IMR-90 (cell line): ENCODE data around the gene PHC2. TPM values are rescaled to one million over a fixed set of nuclear protein-coding genes. Genes with fewer than 3 reads are reported as not detected.

Source experiments
- ATAC-seq: fragments of 200-7000 bp; cut with Tn5 transposase; 2 replicates; pipeline ENCODE4 v1.9.1; 2020; ENCODE audit warnings: low read depth, mild to moderate bottlenecking, moderate library complexity
- BruUV-seq: library from RNA; stranded (reverse); fragments of 400-500 nt; replicated peaks from 2 replicates; lab custom pipeline; 2021; lab: Mats Ljungman, UMichigan
- CTCF ChIA-PET: fragments of 300-600 bp; formaldehyde crosslinking; extraction: SDS; loops from one replicate; lab custom pipeline; 2021; ENCODE audit warnings: antibody characterized with exemption; lab: Yijun Ruan, JAX
- POLR2A ChIA-PET: fragments of 300-600 bp; sonication (Branson Sonifier 250); formaldehyde crosslinking; loops from one replicate; lab custom pipeline; 2022; ENCODE audit warnings: antibody characterized with exemption; ENCODE audit not compliant: unreplicated experiment; lab: Charles Lee
- DNase-seq: peaks from one replicate; pipeline ENCODE4 v3.0.0; 2013
- H2AFZ ChIP-seq: replicated peaks from 2 replicates; pipeline ENCODE3; 2013; ENCODE audit warnings: low read length, mild to moderate bottlenecking; ENCODE audit not compliant: poor library complexity
- H2AK5ac ChIP-seq: 2 replicates; pipeline ENCODE4 v1.6.1; 2013; ENCODE audit warnings: low read depth, low read length, inconsistent platforms
- H2AK9ac ChIP-seq: replicated peaks from 2 replicates; pipeline ENCODE3; 2013; ENCODE audit warnings: mild to moderate bottlenecking, low read depth, low read length, moderate library complexity; ENCODE audit not compliant: poor library complexity
- H2BK120ac ChIP-seq: 2 replicates; pipeline ENCODE4 v1.6.1; 2013; ENCODE audit warnings: low read depth, low read length, inconsistent platforms
- H2BK15ac ChIP-seq: 3 replicates; pipeline ENCODE4 v1.6.1; 2013; ENCODE audit warnings: low read depth, low read length, inconsistent platforms
- H2BK20ac ChIP-seq: 2 replicates; pipeline ENCODE4 v1.6.1; 2013; ENCODE audit warnings: low read depth, mild to moderate bottlenecking, inconsistent platforms, low read length, moderate library complexity
- H2BK5ac ChIP-seq: 2 replicates; pipeline ENCODE4 v1.6.1; 2013; ENCODE audit warnings: mild to moderate bottlenecking, low read depth, low read length, inconsistent platforms; ENCODE audit not compliant: poor library complexity, severe bottlenecking
- H3K14ac ChIP-seq: replicated peaks from 2 replicates; pipeline ENCODE4 v1.6.1; 2013; ENCODE audit warnings: low read depth, low read length, inconsistent platforms
- H3K18ac ChIP-seq: 2 replicates; pipeline ENCODE4 v1.6.1; 2013; ENCODE audit warnings: low read depth, low read length, control low read depth
- H3K23ac ChIP-seq: 2 replicates; pipeline ENCODE4 v1.6.1; 2013; ENCODE audit warnings: low read depth, low read length, inconsistent platforms
- H3K27ac ChIP-seq: 2 replicates; pipeline ENCODE4 v1.5.1; 2013; ENCODE audit warnings: mild to moderate bottlenecking, control low read depth, low read length; ENCODE audit not compliant: insufficient read depth
- H3K27me3 ChIP-seq: 2 replicates; pipeline ENCODE4 v1.6.1; 2013; ENCODE audit warnings: low read length; ENCODE audit not compliant: control insufficient read depth, insufficient read depth
- H3K36me3 ChIP-seq: 2 replicates; pipeline ENCODE4 v1.6.1; 2013; ENCODE audit warnings: low read length, mixed read lengths; ENCODE audit not compliant: control insufficient read depth, insufficient read depth
- H3K4ac ChIP-seq: 2 replicates; pipeline ENCODE4 v1.6.1; 2013; ENCODE audit warnings: low read depth, low read length, inconsistent platforms
- H3K4me1 ChIP-seq: 2 replicates; pipeline ENCODE4 v1.6.1; 2013; ENCODE audit warnings: low read length, mixed read lengths; ENCODE audit not compliant: control insufficient read depth, insufficient read depth
- H3K4me2 ChIP-seq: 2 replicates; pipeline ENCODE4 v1.6.1; 2013; ENCODE audit warnings: low read depth, mild to moderate bottlenecking, control low read depth, low read length, moderate library complexity
- H3K4me3 ChIP-seq: 2 replicates; pipeline ENCODE4 v1.5.1; 2013; ENCODE audit warnings: low read depth, mild to moderate bottlenecking, control low read depth, low read length, moderate library complexity; ENCODE audit not compliant: insufficient read depth
- H3K56ac ChIP-seq: 2 replicates; pipeline ENCODE4 v1.6.1; 2013; ENCODE audit warnings: low read length, inconsistent platforms; ENCODE audit not compliant: insufficient read depth; ENCODE audit errors: extremely low read depth
- H3K79me1 ChIP-seq, 2 experiments: 2 replicates each; pipeline ENCODE4 v1.6.1; 2013; ENCODE audit warnings: low read length in 2 of 2, inconsistent platforms in 1 of 2, low read depth in 1 of 2
- H3K9ac ChIP-seq: 2 replicates; pipeline ENCODE4 v1.6.1; 2013; ENCODE audit warnings: low read depth, low read length, control low read depth
- H3K9me1 ChIP-seq: 2 replicates; pipeline ENCODE4 v1.6.1; 2013; ENCODE audit warnings: low read length, inconsistent platforms; ENCODE audit not compliant: insufficient read depth
- H3K9me3 ChIP-seq: 2 replicates; pipeline ENCODE4 v1.6.1; 2013; ENCODE audit warnings: low read length; ENCODE audit not compliant: control insufficient read depth, insufficient read depth
- H4K20me1 ChIP-seq: 2 replicates; pipeline ENCODE4 v1.6.1; 2013; ENCODE audit warnings: low read length, inconsistent platforms; ENCODE audit not compliant: insufficient read depth
- H4K5ac ChIP-seq: 2 replicates; pipeline ENCODE4 v1.6.1; 2013; ENCODE audit warnings: mild to moderate bottlenecking, low read depth, low read length, control low read depth
- H4K8ac ChIP-seq, 2 experiments: 2 replicates each; pipeline ENCODE4 v1.6.1; 2013; ENCODE audit warnings: low read depth in 2 of 2, low read length in 2 of 2, control low read depth in 1 of 2, inconsistent platforms in 1 of 2
- H4K91ac ChIP-seq: 2 replicates; pipeline ENCODE4 v1.6.1; 2013; ENCODE audit warnings: low read depth, low read length, inconsistent platforms; ENCODE audit not compliant: insufficient read depth
- RFX5 ChIP-seq: IDR thresholded peaks from 2 replicates; pipeline ENCODE4 v1.8.0; 2012; ENCODE audit warnings: low read depth, mild to moderate bottlenecking, low read length, moderate library complexity
- WGBS, 2 experiments: methylation state at CpG; one replicate each; pipeline versions ENCODE4 v1.1.5 to v1.1.7; 2013; ENCODE audit warnings: missing lambda C conversion rate in 2 of 2; ENCODE audit not compliant: insufficient read length in 1 of 2; ENCODE audit errors: extremely low coverage in 2 of 2; 5-methylcytosine and 5-hydroxymethylcytosine counted together
- dilution Hi-C: fragments of 300-500 bp; cut with HindIII; formaldehyde crosslinking; loops from one replicate; pipeline ENCODE4 v1.14.3; 2018; ENCODE audit warnings: low sequenced_read_pairs; ENCODE audit not compliant: unreplicated experiment
- in situ Hi-C: fragments of 300-500 bp; cut with MboI; formaldehyde crosslinking; loops from 3 replicates; pipeline ENCODE4 v1.14.3; 2019; ENCODE audit warnings: low sequenced_read_pairs, inconsistent platforms, mixed read lengths
- intact Hi-C: fragments of 100-400 bp; cut with micrococcal nuclease; formaldehyde crosslinking; loops from 2 replicates; pipeline ENCODE4 v1.10.0; 2022
- polyA plus RNA-seq, 3 experiments: library from polyadenylated mRNA; depleted of rRNA; stranded (reverse); fragments of >200 nt; gene quantifications; 2 replicates each; pipeline ENCODE4 v1.2.3, GENCODE V29; 2012; ENCODE audit warnings: low replicate concordance in 1 of 3
- total RNA-seq: library from RNA; depleted of rRNA; stranded (reverse); fragments of >200 nt; gene quantifications from 2 replicates; pipeline ENCODE4 v1.2.3, GENCODE V29; 2012

PHC2 gene
- total and polyA plus RNA-seq, 2 of the 4 experiments (the other 2 are of a cell fraction) = 46.4 to 98.1 TPM

- POLR2A ChIA-PET = no interaction called here
- no peak overlapping the region for H3K14ac ChIP-seq
- ATAC-seq = no peak
- no peak for TF ChIP-seq RFX5
- H3K56ac ChIP-seq = no peak overlapping the region
- no peak overlapping the region for H2BK5ac ChIP-seq
- no peak overlapping the region for H3K4me2 ChIP-seq
- H3K4me3 ChIP-seq = no peak overlapping the region
- no peak for DNase-seq
- H3K4me1 ChIP-seq = no peaks in the 10 kb centered on the region; the same call in 1 of the 2 replicates
- no peak overlapping the region for H3K18ac ChIP-seq
- H3K27me3 ChIP-seq = no peaks in the 10 kb centered on the region
- H2BK15ac ChIP-seq = no peak overlapping the region
- no peaks in the 10 kb centered on the region for H3K36me3 ChIP-seq
- peaks cover 11% of the 10 kb centered on the region for H3K9me3 ChIP-seq
- no peak overlapping the region for H3K27ac ChIP-seq
- peaks cover 13 to 18% of the 10 kb centered on the region in 2 experiments for H3K79me1 ChIP-seq
- H3K23ac ChIP-seq = no peak overlapping the region
- H4K91ac ChIP-seq = no peak overlapping the region
- intact Hi-C loops = no loop called here
- BruUV-seq = no TSS peak
- H4K8ac ChIP-seq = no peak overlapping the region
- no peaks in the 10 kb centered on the region for H4K20me1 ChIP-seq
- no peak overlapping the region for H2AFZ ChIP-seq
- in situ Hi-C loops = no loop called here
- H2AK9ac ChIP-seq = no peak overlapping the region
- dilution Hi-C loops = no loop called here
- H2BK120ac ChIP-seq = no peak overlapping the region
- no peak overlapping the region for H2AK5ac ChIP-seq
- no peak overlapping the region for H4K5ac ChIP-seq
- H2BK20ac ChIP-seq = no peak overlapping the region
- WGBS, 2 experiments = no CpG with 5 or more reads among the region's 1 CpG
- H3K9me1 ChIP-seq = 0 out of 2 replicates have a peak, but pooled peaks cover 3% of the 10 kb centered on the region
- CTCF ChIA-PET = no interaction called here
- no peak overlapping the region for H3K4ac ChIP-seq
- no peak overlapping the region for H3K9ac ChIP-seq
Measured at GRCh38 chr1:33418811-33419210, 12.1 kb downstream of the PHC2 start.
